HG03135 (cell line): ENCODE data around the gene HACD4.
"Not testable (repeated sequence)": the region's sequence is repeated elsewhere in the genome, so short reads cannot be mapped to it uniquely, and the experiment has no call there.

Experiments
- ATAC-seq: cut with Tn5 transposase; IDR thresholded peaks from one replicate; pipeline ENCODE4 v1.9.1; 2021; ENCODE audit warnings: mild to moderate bottlenecking, moderate library complexity; ENCODE audit not compliant: unreplicated experiment

HACD4 gene

GRCh38 chr9:20973246-20973947 lies 58.0 kb downstream of the HACD4 start:
- not testable (repeated sequence) for ATAC-seq

- ATAC-seq: no peak
Measured at GRCh38 chr9:20972684-20973083, 58.8 kb downstream of the HACD4 start.

- no peak for ATAC-seq
Measured at GRCh38 chr9:20962536-20963225, 68.8 kb downstream of the HACD4 start.

- no peak for ATAC-seq
Measured at GRCh38 chr9:20950707-20951106, 80.7 kb downstream of the HACD4 start.
